Non-pigmented ciliary epithelial cell (primary cell): ENCODE data around the gene KAT2B.
"Not testable (repeated sequence)": the region's sequence is repeated elsewhere in the genome, so short reads cannot be mapped to it uniquely, and the experiment has no call there.

Source experiments
- DNase-seq: peaks from one replicate; pipeline ENCODE4 v3.0.0-alpha.2; 2010; ENCODE audit warnings: low read depth

KAT2B gene

DNA sequence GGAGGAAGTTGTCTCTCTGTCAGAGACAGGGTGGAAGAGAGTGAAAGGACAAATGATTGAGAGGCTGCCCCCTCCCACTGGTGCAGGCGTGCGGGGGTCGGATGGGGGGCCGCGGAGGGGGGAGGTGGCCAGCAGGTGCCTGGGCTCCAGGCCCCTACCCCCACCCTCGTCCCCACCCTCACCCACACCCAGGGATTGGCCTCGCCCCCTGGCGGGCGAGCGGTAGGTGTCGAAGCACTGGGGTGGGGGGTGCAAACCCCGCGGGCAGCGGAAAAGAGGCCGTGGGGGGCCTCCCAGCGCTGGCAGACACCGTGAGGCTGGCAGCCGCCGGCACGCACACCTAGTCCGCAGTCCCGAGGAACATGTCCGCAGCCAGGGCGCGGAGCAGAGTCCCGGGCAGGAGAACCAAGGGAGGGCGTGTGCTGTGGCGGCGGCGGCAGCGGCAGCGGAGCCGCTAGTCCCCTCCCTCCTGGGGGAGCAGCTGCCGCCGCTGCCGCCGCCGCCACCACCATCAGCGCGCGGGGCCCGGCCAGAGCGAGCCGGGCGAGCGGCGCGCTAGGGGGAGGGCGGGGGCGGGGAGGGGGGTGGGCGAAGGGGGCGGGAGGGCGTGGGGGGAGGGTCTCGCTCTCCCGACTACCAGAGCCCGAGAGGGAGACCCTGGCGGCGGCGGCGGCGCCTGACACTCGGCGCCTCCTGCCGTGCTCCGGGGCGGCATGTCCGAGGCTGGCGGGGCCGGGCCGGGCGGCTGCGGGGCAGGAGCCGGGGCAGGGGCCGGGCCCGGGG is at the start of gene KAT2B:
Gene KAT2B, plus strand, starts transcription at position 682 of the 783 bp plus-strand sequence. Its CDS starts 32 bp downstream, at position 714.
- no peak for DNase-seq

DNA sequence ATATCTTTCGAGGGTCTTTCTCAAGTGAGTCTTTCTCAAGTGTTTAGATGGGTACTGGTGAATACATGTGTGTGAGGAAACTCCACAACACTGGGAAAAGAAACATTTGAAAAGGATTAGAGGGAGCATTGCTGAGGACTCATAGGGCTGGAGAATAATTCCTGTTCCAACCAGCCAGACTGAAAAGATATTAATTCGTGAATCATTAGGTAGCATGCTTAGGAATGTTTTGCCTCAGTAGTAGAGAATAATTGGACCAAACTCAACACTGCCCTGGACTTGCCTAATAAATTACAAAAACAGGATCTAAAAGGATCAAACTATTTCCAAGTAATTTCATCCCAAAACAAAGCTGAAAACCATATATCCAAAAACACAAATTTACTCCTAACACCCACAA is 45.5 kb upstream of the KAT2B start:
- no peak for DNase-seq

DNA sequence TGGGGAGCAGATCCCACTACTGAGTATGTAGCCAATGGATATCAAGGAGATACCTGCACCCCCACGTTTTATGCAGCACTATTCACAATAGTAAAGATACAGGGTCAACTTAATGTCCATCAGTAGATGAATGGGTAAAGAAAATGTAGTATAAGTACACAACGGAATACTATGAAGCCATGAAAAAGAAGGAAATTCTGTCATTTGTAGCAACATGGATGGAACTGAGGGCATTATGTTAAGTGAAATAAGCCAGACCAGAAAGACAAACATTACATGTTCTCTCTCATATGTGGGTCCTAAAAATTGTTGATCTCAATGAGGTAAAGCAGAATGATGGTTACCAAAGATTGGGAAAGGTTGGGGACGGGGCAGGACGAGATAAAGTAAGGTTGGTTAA is 42.7 kb upstream of the KAT2B start:
- no peak for DNase-seq

DNA sequence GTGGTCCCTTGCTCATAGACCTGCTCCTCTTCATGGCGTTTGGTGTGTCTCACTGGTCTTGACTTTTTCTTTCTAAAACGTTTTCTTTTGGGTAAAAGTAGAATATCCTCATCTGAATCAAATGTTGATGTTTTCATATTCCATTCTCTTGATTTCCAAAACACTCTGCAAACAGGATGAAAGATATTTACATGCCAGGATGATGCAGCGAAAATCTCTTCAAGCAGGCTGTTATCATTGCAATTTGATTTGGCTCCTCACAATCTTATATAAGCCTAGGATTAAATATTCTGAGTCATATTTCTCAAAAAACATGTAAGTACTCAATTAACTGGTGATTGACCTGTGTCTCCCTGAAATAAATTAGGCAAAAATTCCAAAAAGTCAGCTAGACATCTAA is 38.3 kb upstream of the KAT2B start:
- DNase-seq = no peak

DNA sequence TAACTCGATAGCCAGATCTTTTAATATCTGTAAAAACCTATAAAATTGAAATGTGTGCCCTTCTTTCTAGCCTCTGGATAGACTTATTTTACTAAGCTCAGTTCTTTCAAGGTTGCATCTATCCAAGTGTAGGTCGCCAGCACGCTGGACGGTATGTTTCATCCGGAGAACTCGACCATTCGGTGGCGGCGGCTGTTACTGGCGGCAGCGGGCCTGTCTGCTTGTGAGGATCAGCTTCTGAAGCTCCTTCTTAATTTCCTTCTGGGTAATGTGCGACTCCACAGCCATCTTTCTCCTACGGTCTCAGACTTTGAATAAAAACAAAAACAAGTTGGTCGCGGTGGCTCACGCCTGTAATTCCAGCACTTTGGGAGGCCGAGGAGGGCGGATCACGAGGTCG is 32.3 kb upstream of the KAT2B start:
- no peak for DNase-seq

DNA sequence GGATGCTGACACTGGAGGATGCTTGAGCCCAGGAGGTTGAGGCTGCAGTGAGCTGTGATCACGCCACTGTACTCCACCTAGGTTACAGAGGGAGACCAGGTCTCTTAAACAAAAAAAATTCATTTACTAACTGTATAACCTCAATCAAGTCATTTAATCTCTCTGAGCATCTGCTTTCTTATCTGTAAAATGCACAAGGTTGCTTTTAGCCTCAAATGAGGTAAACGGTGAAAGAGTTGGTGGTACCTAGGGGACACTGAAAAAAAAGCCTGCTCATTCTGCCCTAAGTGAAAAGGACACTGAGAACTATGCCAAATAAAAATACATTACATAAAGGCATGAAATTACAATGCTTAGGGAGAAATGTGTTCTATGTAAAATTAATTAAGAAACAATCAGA is 31.6 kb upstream of the KAT2B start:
- no peak for DNase-seq

DNA sequence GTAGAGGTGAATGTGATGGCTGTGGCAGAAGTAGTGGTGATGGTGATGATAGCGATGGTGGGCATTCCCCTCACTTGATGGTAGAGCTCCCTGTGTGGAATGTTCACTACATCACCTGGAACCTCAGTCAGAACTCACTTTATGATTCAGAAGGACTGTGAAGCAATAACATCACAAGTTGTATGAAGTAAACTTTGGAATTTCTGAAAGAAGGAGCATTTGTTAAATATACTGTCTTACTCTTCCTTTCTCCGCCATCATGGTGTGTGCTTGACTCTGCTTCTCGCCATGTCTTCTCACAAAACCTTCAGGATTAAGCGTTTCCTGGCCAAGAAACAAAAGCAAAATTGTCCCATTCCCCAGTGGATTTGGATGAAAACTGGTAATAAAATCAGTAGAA is 28.1 kb upstream of the KAT2B start, which contains the start of gene PP2D1:
Gene PP2D1, minus strand, starts transcription at position 101 of the 400 bp plus-strand sequence. CDS start 192 bp downstream, outside the sequence.
- no peak for DNase-seq

DNA sequence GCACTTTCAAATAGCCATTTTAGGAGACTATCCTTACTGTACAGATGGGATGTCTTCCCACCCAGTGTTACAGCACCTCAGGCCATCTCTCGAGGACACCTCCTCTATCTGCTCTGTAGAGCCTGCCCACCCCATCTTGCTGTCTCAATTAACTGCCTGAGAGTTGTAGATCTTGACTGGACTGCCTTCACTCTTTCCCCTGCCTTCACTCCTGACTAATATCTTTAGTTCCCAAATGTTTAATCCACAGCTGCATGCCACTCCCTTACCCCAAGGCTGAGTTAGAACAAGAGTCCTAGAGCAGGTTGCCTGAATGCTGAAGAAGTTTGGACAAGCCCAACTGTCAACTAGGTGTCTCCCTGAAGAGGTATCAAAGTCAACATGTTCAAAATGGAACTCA is 26.9 kb upstream of the KAT2B start:
- no peak for DNase-seq

DNA sequence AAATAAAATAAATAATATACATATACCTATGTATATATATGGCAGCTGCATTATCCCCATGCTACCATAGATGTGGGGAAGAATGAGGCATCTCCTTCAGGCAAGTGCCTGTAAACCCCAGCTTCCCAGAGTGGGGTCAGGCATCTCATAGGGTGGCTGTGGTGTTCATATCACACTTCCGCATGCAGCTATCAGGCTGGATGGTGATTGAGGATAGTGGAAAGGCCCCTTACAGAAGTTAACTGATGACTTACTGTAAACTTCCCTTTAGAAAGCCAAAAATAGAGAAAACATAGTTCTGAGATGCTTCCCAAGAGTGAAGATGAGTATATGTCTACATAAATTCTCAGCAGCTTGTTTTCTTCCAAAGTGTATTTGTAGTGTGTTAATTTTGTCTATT is 24.7 kb upstream of the KAT2B start:
- no peak for DNase-seq

DNA sequence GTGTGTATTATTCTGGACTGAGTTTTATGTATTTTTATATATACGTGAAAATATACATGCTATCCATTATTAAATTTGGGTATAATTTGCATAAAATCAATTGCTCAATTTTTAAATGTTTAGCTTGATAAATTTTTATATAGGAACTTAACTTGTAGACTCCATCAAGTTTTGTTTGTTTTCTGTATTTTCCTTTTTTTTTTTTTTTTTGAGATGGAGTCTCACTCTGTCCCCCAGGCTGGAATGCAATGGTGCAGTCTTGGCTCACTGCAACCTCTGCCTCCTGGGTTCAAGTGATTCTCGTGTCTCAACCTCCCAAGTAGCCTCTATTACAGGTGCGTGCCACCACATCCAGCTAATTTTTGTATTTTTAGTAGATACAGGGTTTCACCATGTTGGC is 24.2 kb upstream of the KAT2B start:
- not testable (repeated sequence) for DNase-seq

DNA sequence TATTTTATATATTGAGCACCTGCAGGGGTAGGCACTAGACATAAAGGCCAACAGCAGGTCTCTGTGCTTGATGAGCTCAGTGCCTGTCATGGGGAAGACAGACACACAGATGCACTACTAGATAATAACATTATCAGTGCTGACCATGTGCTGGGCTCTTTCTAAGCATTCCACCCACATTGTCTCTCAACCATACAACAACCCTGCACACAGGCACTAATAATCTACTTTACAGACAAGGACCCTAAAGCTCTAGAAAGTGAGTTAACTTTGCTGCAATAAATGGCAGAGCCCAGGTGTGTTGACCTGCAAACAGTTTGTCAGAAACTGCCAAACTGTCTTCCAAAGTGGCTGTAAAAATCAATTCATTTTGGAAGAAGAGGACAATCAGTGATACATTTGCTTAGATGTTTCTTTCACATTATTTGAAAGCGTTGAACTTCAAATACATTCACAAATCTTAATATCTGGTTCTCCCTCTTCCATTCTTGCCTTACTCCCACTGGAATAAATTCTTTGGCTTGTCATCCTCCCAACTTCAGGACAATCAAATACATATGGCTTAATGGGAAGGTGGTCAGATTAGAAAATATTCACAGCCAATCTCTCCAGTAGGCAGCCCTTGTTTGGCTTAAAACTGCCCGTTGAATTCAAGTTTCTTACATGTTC is 17.2 kb upstream of the KAT2B start:
- no peak for DNase-seq

DNA sequence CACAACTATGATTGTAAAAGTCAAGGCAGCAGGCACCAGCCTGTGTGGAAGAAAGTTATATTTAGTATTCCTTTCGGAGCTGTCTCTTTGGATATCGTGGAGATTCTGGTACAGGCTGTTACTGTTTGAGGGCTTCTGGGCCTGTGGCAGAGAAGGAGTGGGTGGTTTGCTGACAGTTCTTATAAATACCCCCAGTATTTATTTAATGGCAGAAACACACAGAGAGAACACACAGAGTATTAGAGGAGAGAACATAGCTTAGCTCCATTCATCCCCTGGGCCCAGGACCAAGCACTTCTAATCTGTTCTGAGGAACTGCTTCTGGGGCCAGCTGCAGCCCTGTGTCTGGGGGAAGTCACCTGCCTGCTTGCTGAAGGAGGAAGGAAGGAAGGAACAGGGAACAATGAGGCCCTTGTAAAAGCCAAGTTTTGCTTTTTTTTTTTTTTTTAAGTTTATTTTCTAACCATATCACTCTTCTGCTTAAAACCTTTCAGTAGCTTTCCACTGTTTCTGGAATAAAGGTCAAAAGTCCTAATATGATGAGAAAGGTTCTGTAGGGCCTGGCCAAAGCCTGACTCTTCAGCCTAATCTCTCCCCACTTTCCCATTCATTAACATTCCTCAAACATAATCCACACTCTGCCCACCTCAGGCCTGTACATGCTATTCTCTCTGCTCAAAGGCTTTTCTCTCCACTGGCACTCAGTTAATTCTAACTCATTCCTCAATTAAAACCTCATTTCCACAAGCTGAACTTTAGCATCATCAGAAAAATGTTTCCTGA is 16.4 kb upstream of the KAT2B start:
- no peak for DNase-seq

DNA sequence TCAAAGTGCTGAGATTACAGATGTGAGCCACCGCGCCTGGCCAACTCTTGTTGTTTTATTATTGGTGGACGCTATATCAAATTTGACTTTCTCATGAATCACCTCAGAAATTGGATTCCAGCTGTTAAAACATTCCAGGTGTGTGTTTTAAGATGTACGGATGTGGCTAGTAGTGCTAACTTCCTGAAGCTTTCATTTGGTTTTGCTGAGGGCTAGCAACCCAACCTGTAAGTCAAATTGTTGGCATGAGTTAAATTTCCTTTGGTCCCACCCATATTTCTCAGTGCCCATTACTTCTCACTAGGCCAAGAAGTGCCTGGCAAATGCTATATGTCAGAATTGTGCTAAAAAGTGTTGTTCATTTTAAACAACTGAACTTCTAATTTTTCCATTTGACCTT is 13.1 kb upstream of the KAT2B start:
- DNase-seq = no peak

DNA sequence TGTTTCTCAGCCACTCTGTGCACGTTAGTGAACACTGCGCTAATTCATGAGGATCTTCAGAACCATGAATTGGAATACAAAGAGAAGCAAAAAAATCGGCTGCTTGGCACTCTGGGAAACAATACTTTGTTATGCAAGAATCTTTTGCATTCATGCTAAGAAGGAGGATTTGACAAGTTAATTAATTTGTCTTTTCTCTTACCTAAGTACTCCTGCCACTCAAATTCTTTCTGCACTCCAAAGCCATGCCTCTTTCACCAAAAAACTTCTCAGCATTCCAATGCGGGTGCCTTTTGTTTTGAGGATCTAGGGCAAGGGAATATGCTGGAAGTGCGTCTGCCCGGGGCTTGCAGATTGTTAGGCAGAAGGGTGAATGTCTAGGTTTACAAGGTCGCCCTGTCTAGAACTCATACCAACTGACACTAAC is 11.3 kb upstream of the KAT2B start:
- no peak for DNase-seq

DNA sequence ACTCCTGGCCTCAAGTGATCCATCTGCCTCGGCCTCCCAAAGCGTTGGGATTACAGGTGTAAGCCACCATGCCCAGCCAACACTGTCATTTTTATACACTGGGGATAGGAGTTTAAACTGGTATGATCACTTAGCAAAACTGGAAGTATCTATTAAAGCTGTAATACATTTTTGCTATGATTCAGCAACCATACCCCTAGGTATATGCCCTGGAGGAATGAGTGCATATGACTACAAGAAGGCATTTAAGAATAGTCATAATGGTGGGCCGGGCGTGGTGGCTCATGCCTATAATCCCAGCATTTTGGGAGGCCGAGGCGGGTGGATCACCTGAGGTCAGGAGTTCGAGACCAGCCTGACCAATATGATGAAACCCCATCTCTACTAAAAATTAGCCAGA is 8.3 kb upstream of the KAT2B start:
- DNase-seq = not testable (repeated sequence)

DNA sequence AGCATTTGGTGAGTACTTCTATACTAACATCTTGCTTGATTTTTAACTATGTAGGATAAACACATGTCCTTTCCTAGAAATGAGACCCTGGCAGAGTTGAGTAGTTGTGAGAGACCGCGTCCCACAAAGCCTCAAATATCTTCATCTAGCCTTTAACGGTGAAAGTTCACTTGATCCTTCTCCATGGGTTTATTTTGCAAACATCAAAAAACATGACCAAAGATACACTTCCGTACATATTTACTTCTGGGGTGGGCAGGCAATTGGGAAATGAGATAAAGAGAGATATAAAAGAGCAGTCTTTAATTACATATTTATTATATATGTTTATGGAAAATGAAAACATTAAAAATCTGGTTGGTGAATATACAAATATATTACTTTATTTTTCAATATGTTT is 5.2 kb upstream of the KAT2B start:
- DNase-seq = no peak

DNA sequence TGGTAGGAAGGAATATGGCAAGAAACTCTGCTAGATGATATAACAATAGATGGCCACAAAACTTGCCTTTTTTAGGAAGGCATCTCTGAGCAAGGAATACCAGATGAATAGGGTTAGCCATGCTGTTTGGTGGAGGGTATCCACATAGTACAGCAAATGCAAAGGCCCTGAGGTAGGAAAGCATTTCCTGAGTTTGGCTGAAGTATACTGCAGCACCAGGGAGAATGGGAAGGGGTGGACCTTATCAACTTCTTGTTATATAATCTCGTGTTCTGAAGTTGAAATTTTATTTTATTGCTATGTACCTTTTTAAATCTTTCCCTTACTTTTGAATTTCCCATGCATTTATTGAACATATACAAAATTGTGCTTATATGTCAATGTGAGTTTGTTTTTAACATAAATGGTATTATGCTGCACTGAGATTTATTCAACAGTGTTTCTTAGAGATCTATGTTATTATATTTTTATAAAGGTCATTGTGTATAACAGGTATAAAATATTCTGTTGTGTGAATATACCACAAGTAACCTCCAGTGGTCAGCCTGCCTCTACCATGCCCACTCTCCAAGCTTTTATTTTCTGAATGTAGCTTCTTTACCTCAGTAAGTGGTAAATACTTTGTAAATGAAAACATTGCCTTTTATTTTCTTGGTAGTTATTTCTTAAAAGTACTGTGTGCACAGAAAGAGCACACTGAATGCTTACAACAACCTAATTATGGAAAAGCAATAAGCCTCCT is 2.8 kb upstream of the KAT2B start:
- DNase-seq = no peak

DNA sequence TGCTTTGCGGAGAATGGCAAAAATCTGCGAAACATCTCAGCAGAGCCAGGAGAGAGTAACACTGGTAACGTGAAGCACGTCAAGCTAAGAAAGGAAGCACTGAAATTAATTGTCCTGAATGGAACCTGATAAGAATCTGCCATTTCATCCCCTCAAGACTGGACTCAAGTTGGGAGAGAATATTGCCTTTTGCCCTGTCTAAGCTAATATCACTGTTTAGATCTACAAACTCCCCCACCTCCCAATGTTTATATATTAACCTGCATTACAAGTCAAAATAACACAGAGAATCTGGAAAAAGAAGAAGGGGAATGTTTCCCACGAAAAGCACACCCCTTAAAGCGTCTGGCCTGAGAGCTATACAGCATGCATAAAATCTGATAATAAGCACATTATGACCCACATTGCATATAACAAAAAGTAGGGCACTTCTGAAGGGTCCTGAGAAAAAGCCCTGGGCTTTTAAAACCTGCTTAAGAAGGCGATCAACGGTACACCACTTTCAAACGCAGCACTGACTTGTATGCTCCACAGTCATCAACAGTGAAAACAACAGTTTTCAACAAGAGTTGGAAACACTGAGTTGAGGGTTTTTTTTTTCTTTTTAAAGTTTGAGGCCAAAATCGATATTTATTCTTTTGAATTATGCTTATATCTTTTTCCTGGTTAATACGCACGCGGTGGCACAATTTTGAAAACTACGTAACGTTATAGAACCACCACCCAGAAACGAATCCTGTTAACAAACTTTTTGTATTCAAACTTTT is 1.4 kb upstream of the KAT2B start:
- no peak for DNase-seq

DNA sequence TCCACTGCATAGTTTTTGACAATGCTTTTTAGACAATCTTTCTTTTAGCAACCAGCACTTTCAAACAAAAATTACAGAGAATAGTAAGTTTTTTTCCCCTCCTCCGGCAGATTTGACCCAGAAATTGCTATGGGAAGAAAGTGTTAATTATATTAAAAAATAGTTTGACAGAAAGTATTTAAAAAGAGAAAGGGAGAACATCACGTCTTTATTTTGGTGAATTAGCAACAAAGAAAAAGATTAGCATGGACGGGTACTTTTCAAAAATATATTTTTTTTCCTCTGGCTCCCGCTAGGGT is 831 bp upstream of the KAT2B start:
- no peak for DNase-seq

DNA sequence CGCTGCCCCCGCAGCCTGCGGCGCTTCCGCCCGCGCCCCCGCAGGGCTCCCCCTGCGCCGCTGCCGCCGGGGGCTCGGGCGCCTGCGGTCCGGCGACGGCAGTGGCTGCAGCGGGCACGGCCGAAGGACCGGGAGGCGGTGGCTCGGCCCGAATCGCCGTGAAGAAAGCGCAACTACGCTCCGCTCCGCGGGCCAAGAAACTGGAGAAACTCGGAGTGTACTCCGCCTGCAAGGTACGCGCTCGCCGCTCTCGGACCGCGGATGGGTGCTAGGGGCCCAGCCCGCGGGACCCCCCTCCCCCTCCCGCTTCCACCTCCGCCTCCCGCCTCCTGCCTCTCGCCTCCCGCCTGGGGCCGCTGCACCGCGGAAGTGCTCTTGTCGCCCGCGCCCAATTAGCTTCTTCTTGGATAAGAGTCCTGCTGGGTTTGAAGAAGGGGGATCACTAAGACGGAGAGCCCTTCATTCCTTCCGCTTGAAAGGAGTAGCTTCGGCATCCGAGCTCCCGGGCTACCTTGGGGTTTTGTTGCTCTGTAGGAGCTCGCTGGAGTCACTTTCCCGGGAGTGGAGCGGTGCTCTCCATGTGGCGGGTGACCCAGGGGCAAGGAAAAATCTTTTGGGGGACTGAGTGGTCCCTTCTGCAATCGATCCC is 426 bp downstream of the KAT2B start:
- no peak for DNase-seq

DNA sequence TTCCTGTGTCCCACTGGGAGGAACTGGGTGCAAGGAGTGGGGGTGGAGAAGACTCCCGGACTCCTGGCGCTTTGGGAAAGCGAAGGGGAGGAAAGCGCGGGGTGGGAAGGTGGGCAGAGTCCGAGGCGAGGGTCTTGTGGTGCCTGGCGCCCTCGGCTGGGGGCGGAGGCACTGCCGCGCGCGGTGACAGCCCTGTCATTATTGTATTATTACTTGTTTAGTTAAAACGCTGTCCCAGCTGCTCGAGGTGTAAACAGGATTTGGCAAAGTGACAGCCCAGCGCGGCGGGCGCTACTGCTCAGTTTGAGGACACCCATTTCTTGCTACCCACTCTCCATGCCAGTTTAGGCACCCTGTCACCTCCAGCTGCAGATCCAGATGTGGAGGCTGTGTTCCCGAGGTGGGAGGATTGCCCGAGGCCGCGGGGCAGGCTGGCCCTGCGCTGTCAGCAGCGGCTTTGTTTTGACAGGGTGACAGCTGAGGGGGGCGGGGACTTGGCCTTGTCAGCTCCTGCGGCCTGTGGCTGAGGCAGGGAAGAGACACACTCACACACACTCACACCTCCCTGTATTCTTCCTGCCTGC is 1.0 kb downstream of the KAT2B start:
- DNase-seq = no peak
